ENCODE results near the gene CDC42BPB.

GRCh38 chr14:103016594-103016993 lies 40.8 kb downstream of the CDC42BPB start:
- TF ChIP-seq EZH2 (IDR thresholded peaks at IDR 0.05; ENCODE audit: low read length, missing control alignments) (no peak), CTCF (conservative IDR thresholded peaks at IDR 0.05 in 1 of 2, IDR thresholded peaks at IDR 0.05 in 1 of 2; ENCODE audit: low read depth in 1 of 2, low read length in 2 of 2) (no peak)

Data from fibroblast of lung (primary cell).